ENCODE data around the gene SLC35F3. TPM values are rescaled to one million over a fixed set of nuclear protein-coding genes. Genes with fewer than 3 reads are reported as not detected.

SLC35F3 gene
- total and polyA plus RNA-seq, 9 of the 15 experiments (the other 6 are each of a cell fraction or from before 2014, with no cell fraction given): 0.04 to 0.07 (median 0.04) TPM; not detected in 6

DNA sequence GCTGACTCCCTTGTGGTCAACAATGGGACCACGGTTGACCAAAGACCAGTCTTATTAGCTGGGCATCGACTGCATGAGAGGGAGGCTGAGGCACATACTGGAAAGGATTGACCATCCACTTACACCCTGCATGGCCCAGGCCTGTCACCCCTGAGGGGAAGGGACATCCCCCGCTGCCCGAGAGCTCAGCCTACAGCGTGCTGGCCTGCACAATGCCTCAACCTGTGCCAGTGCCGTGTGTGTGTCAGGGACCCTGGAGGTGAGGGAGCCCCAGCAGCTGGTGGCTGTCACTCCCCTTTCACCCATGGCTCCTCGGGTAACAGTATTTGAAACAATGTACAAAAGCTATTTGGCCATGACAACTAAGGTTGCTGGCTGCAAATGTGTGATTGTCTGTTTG is 67.3 kb downstream of the SLC35F3 start:
- no peak overlapping the region; a peak in 1 of 4 replicates for H3K9ac ChIP-seq (ENCODE audit: insufficient read depth in 1 of 2, low read depth in 2 of 2, low read length in 2 of 2)
- DNase-seq (ENCODE audit: extremely low read depth in 1 of 4, low spot score in 3 of 4) (no peak), ATAC-seq (no peak), FAIRE-seq (no peak)
- WGBS (ENCODE audit: insufficient coverage, low coverage, missing lambda C conversion rate): 62% methylated on average over 7 of the region's 7 CpGs
- H2AFZ ChIP-seq (ENCODE audit: low read depth, low read length): no peak overlapping the region; the same call in 1 of the 2 replicates
- no peak overlapping the region for H3K27ac ChIP-seq (ENCODE audit: extremely low read depth, low read depth, low read length)
- H3K4me3 ChIP-seq: no peak overlapping the region
- intact Hi-C loops (cut with micrococcal nuclease): no loop called here
- no peaks in the 10 kb centered on the region for H3K9me3 ChIP-seq (replicated peaks; ENCODE audit: control insufficient read depth, insufficient read depth, low read depth, low read length)
- no peaks in the 10 kb centered on the region for H3K79me2 ChIP-seq (ENCODE audit: control insufficient read depth, insufficient read depth, low read length)
- H3K9me1 ChIP-seq (ENCODE audit: control insufficient read depth, insufficient read depth, low read length): no peaks in the 10 kb centered on the region
- no peaks in the 10 kb centered on the region for H3K27me3 ChIP-seq (ENCODE audit: control insufficient read depth in 2 of 2, insufficient read depth in 2 of 2, low read length in 2 of 2)
- in situ Hi-C loops (cut with MboI): no loop called here
- H3K4me1 ChIP-seq (replicated peaks in 1 of 2; ENCODE audit: control insufficient read depth in 2 of 2, insufficient read depth in 2 of 2, low read length in 2 of 2): peaks cover 16 to 17% of the 10 kb centered on the region in 2 experiments
- H3K4me2 ChIP-seq (ENCODE audit: insufficient read depth, low read length): no peak overlapping the region
- no peaks in the 10 kb centered on the region for H3K36me3 ChIP-seq (ENCODE audit: control insufficient read depth, insufficient read depth, low read length)
- no TSS peak for BruUV-seq (replicated peaks)
- CTCF ChIA-PET (ENCODE audit: low intra/inter-chr PET ratio): no interaction called here
- POLR2A ChIA-PET: interaction anchor here (0.6 to 2.0 kb wide), 3 partner anchors 14 to 981 kb away, joined by 3 to 8 read pairs (median 3); no protein-coding TSS in a partner anchor
- H4K20me1 ChIP-seq (replicated peaks; ENCODE audit: control insufficient read depth, insufficient read depth, low read length): no peaks in the 10 kb centered on the region
- TF ChIP-seq RUNX1 (IDR thresholded peaks at IDR 0.05; ENCODE audit: low read depth) (no peak), BDP1 (IDR thresholded peaks at IDR 0.05; ENCODE audit: insufficient read depth, insufficient read length) (no peak), SRF (CRISPR knock-in tag; IDR thresholded peaks at IDR 0.05) (no peak), DIDO1 (tag; IDR thresholded peaks at IDR 0.05; ENCODE audit: low read depth) (no peak), ZNF263 (CRISPR knock-in tag; IDR thresholded peaks at IDR 0.05; ENCODE audit: borderline replicate concordance) (no peak), SRSF3 (IDR thresholded peaks at IDR 0.05; ENCODE audit: insufficient read depth, low read length) (no peak), SMAD1 (IDR thresholded peaks at IDR 0.05; ENCODE audit: low read depth, low read length, partially characterized antibody) (no peak), ZNF586 (CRISPR knock-in tag; conservative IDR thresholded peaks at IDR 0.05) (no peak), NR4A1 (CRISPR knock-in tag; IDR thresholded peaks at IDR 0.05) (no peak), NR4A1 (tag; IDR thresholded peaks at IDR 0.05) (no peak), ZNF551 (CRISPR knock-in tag; IDR thresholded peaks at IDR 0.05) (no peak), HDGF (IDR thresholded peaks at IDR 0.05) (no peak)
- TF ChIP-seq, protein P1, sequence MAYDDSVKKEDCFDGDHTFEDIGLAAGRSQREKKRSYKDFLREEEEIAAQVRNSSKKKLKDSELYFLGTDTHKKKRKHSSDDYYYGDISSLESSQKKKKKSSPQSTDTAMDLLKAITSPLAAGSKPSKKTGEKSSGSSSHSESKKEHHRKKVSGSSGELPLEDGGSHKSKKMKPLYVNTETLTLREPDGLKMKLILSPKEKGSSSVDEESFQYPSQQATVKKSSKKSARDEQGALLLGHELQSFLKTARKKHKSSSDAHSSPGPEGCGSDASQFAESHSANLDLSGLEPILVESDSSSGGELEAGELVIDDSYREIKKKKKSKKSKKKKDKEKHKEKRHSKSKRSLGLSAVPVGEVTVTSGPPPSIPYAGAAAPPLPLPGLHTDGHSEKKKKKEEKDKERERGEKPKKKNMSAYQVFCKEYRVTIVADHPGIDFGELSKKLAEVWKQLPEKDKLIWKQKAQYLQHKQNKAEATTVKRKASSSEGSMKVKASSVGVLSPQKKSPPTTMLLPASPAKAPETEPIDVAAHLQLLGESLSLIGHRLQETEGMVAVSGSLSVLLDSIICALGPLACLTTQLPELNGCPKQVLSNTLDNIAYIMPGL (CRISPR knock-in tag; IDR thresholded peaks at IDR 0.05): no peak
- TF ChIP-seq, protein P2, sequence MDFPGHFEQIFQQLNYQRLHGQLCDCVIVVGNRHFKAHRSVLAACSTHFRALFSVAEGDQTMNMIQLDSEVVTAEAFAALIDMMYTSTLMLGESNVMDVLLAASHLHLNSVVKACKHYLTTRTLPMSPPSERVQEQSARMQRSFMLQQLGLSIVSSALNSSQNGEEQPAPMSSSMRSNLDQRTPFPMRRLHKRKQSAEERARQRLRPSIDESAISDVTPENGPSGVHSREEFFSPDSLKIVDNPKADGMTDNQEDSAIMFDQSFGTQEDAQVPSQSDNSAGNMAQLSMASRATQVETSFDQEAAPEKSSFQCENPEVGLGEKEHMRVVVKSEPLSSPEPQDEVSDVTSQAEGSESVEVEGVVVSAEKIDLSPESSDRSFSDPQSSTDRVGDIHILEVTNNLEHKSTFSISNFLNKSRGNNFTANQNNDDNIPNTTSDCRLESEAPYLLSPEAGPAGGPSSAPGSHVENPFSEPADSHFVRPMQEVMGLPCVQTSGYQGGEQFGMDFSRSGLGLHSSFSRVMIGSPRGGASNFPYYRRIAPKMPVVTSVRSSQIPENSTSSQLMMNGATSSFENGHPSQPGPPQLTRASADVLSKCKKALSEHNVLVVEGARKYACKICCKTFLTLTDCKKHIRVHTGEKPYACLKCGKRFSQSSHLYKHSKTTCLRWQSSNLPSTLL (IDR thresholded peaks at IDR 0.05): no peak
- TF ChIP-seq, protein P3, sequence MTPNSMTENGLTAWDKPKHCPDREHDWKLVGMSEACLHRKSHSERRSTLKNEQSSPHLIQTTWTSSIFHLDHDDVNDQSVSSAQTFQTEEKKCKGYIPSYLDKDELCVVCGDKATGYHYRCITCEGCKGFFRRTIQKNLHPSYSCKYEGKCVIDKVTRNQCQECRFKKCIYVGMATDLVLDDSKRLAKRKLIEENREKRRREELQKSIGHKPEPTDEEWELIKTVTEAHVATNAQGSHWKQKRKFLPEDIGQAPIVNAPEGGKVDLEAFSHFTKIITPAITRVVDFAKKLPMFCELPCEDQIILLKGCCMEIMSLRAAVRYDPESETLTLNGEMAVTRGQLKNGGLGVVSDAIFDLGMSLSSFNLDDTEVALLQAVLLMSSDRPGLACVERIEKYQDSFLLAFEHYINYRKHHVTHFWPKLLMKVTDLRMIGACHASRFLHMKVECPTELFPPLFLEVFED (CRISPR knock-in tag; conservative IDR thresholded peaks at IDR 0.05): no peak
- TF ChIP-seq, protein P4, sequence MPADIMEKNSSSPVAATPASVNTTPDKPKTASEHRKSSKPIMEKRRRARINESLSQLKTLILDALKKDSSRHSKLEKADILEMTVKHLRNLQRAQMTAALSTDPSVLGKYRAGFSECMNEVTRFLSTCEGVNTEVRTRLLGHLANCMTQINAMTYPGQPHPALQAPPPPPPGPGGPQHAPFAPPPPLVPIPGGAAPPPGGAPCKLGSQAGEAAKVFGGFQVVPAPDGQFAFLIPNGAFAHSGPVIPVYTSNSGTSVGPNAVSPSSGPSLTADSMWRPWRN (IDR thresholded peaks at IDR 0.05; ENCODE audit: low read depth): no peak
- TF ChIP-seq, protein P5, sequence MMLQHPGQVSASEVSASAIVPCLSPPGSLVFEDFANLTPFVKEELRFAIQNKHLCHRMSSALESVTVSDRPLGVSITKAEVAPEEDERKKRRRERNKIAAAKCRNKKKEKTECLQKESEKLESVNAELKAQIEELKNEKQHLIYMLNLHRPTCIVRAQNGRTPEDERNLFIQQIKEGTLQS (IDR thresholded peaks at IDR 0.05): no peak
- TF ChIP-seq, protein P5 (CRISPR knock-in tag; conservative IDR thresholded peaks at IDR 0.05): no peak

Measured in K562 (cell line).